HepG2 (cell line): ENCODE data around the gene C16orf89. TPM values are rescaled to one million over a fixed set of nuclear protein-coding genes. Genes with fewer than 3 reads are reported as not detected.

ENCODE experiments used
- CENPX ChIP-seq: sonication (generic); formaldehyde crosslinking; IDR thresholded peaks from 2 replicates; pipeline ENCODE4 v1.9.0; 2021; ENCODE audit warnings: mild to moderate bottlenecking, missing genetic modification reagents, moderate library complexity
- DPF2 ChIP-seq: sonication (generic); formaldehyde crosslinking; IDR thresholded peaks from 2 replicates; pipeline ENCODE4 v1.4.0; 2020; ENCODE audit warnings: mild to moderate bottlenecking, low read depth, missing genetic modification reagents, borderline replicate concordance
- EHMT2 ChIP-seq: fragments of 200-600 bp; sonication (generic); IDR thresholded peaks from 2 replicates; pipeline ENCODE4 v1.7.0; 2017; ENCODE audit warnings: antibody characterized with exemption, low read depth, low read length, borderline replicate concordance
- ELF1 ChIP-seq: sonication (generic); formaldehyde crosslinking; IDR thresholded peaks from 2 replicates; pipeline ENCODE4 v1.4.0; 2020; ENCODE audit warnings: missing genetic modification reagents
- FIP1L1 ChIP-seq: fragments of 200-400 bp; formaldehyde crosslinking; IDR thresholded peaks from 2 replicates; pipeline ENCODE4 v1.6.1; 2018; ENCODE audit warnings: low read depth, mild to moderate bottlenecking, low read length, moderate library complexity, borderline replicate concordance; ENCODE audit not compliant: insufficient read depth
- GATA4 ChIP-seq: sonication (generic); IDR thresholded peaks from 2 replicates; pipeline ENCODE4 v1.6.1; 2016; ENCODE audit warnings: antibody characterized with exemption, low read depth, borderline replicate concordance
- MZF1 ChIP-seq: sonication (generic); formaldehyde crosslinking; IDR thresholded peaks from 2 replicates; pipeline ENCODE4 v1.8.1; 2023; ENCODE audit warnings: mild to moderate bottlenecking, missing genetic modification reagents, borderline replicate concordance
- NBN ChIP-seq: fragments of 450-650 bp; conservative IDR thresholded peaks from 2 replicates; pipeline ENCODE4 v1.6.1; 2017
- SMAD3 ChIP-seq: sonication (generic); formaldehyde crosslinking; IDR thresholded peaks from 2 replicates; pipeline ENCODE4 v1.4.0; 2020; ENCODE audit warnings: missing genetic modification reagents
- ZEB1 ChIP-seq: IDR thresholded peaks from 2 replicates; pipeline ENCODE4 v1.6.1; 2012; ENCODE audit warnings: mild to moderate bottlenecking, low read depth, inconsistent platforms; ENCODE audit not compliant: insufficient replicate concordance
- ZFP36 ChIP-seq: fragments of 150-350 bp; IDR thresholded peaks from 2 replicates; pipeline ENCODE4 v1.6.1; 2018; ENCODE audit warnings: borderline replicate concordance, low read length, low read depth; ENCODE audit not compliant: partially characterized antibody
- ZMAT3 ChIP-seq: sonication (generic); formaldehyde crosslinking; conservative IDR thresholded peaks from 2 replicates; pipeline ENCODE4 v1.7.0; 2021; ENCODE audit warnings: missing genetic modification reagents
- ZNF160 ChIP-seq: sonication (generic); formaldehyde crosslinking; IDR thresholded peaks from 2 replicates; pipeline ENCODE4 v1.8.0; 2022; ENCODE audit warnings: mild to moderate bottlenecking, inconsistent platforms, missing genetic modification reagents
- ZNF746 ChIP-seq: sonication (generic); formaldehyde crosslinking; IDR thresholded peaks from 2 replicates; pipeline ENCODE4 v1.8.0; 2022; ENCODE audit warnings: mild to moderate bottlenecking, missing genetic modification reagents
- ZNF841 ChIP-seq: sonication (generic); formaldehyde crosslinking; IDR thresholded peaks from 2 replicates; pipeline ENCODE4 v1.8.1; 2023; ENCODE audit warnings: missing genetic modification reagents, borderline replicate concordance
- ZSCAN29 ChIP-seq: sonication (generic); formaldehyde crosslinking; conservative IDR thresholded peaks from 2 replicates; pipeline ENCODE4 v1.4.0; 2020; ENCODE audit warnings: mild to moderate bottlenecking, missing genetic modification reagents
- polyA plus RNA-seq, 8 experiments: library from polyadenylated mRNA; depleted of rRNA in 3 of 8; stranded (reverse) in 7 of 8; unstranded in 1 of 8; fragments of >200 nt; fragmentation: Illumina TruSeq in 4 of 8; extraction: Trizol in 4 of 8; gene quantifications; 2 replicates each; pipeline versions ENCODE4 v1.2.1 to v1.2.3, GENCODE V29; 2011 to 2016; ENCODE audit warnings: low read depth in 4 of 8, missing spikeins in 1 of 8, mixed read lengths in 1 of 8; ENCODE audit not compliant: insufficient read depth in 1 of 8
- total RNA-seq, 5 experiments: library from RNA; depleted of rRNA; stranded (reverse); fragments of >200 nt; fragmentation: Illumina TruSeq; extraction: Trizol; gene quantifications; 2 replicates each; pipeline ENCODE4 v1.2.3, GENCODE V29; 2016; ENCODE audit warnings: low read depth in 1 of 5
- TF ChIP-seq, protein P1 (sequence below): sonication (generic); formaldehyde crosslinking; IDR thresholded peaks from 2 replicates; pipeline ENCODE4 v1.8.0; 2022; ENCODE audit warnings: low read depth, missing genetic modification reagents
- TF ChIP-seq, protein P2 (sequence below): sonication (generic); formaldehyde crosslinking; conservative IDR thresholded peaks from 2 replicates; pipeline ENCODE4 v1.8.1; 2023; ENCODE audit warnings: missing genetic modification reagents
- TF ChIP-seq, protein P3 (sequence below): sonication (generic); formaldehyde crosslinking; IDR thresholded peaks from 2 replicates; pipeline ENCODE4 v1.5.1; 2020; ENCODE audit warnings: mild to moderate bottlenecking, moderate library complexity, missing genetic modification reagents
- TF ChIP-seq, protein P4 (sequence below): sonication (generic); formaldehyde crosslinking; IDR thresholded peaks from 2 replicates; pipeline ENCODE4 v1.5.1; 2020; ENCODE audit warnings: mild to moderate bottlenecking, missing genetic modification reagents, borderline replicate concordance
- TF ChIP-seq, protein P5 (sequence below): sonication (generic); formaldehyde crosslinking; IDR thresholded peaks from 2 replicates; pipeline ENCODE4 v1.4.0; 2020; ENCODE audit warnings: missing genetic modification reagents

Gene C16orf89
- total and polyA plus RNA-seq, 2 of the 13 experiments (the other 11 are each of a cell fraction or from before 2014, with no cell fraction given) = 1.9 to 3.4 TPM

DNA sequence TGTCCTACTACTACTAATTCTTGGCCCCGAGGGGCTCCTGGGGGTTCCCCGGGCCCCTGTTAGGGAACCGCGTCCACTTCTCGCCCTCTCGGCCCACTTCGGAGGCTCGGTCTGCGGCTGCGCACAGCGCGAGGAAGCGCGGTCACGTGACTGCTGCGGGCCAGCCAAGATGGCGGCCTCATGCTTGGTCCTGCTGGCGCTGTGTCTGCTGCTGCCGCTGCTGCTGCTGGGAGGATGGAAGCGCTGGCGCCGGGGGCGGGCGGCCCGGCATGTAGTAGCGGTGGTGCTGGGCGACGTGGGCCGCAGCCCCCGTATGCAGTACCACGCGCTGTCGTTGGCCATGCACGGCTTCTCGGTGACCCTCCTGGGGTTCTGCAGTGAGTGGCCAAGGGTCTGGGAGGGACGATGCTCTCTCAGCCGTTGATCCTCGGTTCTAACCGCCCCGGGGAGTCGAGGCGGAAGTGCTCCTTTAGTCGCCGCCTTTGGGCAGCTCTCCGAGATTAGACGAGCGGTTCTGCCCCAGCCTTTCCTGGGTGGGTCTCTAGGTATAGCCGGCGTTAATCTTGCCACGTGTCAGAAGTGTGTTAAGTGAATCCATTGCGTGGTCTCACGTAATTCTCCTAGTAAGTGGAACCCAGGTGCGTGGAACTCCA lies 6.1 kb upstream of the C16orf89 start, which contains the start of gene ALG1 (continued):
- TF ChIP-seq, protein P1, sequence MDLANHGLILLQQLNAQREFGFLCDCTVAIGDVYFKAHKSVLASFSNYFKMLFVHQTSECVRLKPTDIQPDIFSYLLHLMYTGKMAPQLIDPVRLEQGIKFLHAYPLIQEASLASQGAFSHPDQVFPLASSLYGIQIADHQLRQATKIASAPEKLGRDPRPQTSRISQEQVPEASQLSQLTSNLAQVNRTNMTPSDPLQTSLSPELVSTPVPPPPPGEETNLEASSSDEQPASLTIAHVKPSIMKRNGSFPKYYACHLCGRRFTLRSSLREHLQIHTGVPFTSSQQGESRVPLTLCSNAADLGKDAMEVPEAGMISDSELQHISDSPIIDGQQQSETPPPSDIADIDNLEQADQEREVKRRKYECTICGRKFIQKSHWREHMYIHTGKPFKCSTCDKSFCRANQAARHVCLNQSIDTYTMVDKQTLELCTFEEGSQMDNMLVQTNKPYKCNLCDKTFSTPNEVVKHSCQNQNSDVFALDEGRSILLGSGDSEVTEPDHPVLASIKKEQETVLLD (CRISPR knock-in tag) = peak; percentile 65; the same call in 1 of the 2 replicates
- TF ChIP-seq EHMT2 (no peak), ZNF160 (CRISPR knock-in tag) (peak; percentile 92; the same call in 1 of the 2 replicates), NBN (no peak), GATA4 (peak; percentile 86), FIP1L1 (no peak), DPF2 (CRISPR knock-in tag) (no peak), ELF1 (peak; percentile 79), CENPX (CRISPR knock-in tag) (no peak), ZFP36 (no peak), ZEB1 (no peak), ZNF841 (CRISPR knock-in tag) (no peak), ZMAT3 (peak; percentile 95), MZF1 (CRISPR knock-in tag) (peak; percentile 71; the same call in 1 of the 2 replicates), ZSCAN29 (CRISPR knock-in tag) (0 out of 2 replicates have a peak, but pooled peaks have one; percentile 42), SMAD3 (CRISPR knock-in tag) (peak; percentile 99; the same call in 1 of the 2 replicates), ZNF746 (CRISPR knock-in tag) (peak; percentile 59)
- TF ChIP-seq, protein P2, sequence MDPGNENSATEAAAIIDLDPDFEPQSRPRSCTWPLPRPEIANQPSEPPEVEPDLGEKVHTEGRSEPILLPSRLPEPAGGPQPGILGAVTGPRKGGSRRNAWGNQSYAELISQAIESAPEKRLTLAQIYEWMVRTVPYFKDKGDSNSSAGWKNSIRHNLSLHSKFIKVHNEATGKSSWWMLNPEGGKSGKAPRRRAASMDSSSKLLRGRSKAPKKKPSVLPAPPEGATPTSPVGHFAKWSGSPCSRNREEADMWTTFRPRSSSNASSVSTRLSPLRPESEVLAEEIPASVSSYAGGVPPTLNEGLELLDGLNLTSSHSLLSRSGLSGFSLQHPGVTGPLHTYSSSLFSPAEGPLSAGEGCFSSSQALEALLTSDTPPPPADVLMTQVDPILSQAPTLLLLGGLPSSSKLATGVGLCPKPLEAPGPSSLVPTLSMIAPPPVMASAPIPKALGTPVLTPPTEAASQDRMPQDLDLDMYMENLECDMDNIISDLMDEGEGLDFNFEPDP (CRISPR knock-in tag) = no peak
- TF ChIP-seq, protein P3, sequence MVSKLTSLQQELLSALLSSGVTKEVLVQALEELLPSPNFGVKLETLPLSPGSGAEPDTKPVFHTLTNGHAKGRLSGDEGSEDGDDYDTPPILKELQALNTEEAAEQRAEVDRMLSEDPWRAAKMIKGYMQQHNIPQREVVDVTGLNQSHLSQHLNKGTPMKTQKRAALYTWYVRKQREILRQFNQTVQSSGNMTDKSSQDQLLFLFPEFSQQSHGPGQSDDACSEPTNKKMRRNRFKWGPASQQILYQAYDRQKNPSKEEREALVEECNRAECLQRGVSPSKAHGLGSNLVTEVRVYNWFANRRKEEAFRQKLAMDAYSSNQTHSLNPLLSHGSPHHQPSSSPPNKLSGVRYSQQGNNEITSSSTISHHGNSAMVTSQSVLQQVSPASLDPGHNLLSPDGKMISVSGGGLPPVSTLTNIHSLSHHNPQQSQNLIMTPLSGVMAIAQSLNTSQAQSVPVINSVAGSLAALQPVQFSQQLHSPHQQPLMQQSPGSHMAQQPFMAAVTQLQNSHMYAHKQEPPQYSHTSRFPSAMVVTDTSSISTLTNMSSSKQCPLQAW = no peak
- TF ChIP-seq, protein P4, sequence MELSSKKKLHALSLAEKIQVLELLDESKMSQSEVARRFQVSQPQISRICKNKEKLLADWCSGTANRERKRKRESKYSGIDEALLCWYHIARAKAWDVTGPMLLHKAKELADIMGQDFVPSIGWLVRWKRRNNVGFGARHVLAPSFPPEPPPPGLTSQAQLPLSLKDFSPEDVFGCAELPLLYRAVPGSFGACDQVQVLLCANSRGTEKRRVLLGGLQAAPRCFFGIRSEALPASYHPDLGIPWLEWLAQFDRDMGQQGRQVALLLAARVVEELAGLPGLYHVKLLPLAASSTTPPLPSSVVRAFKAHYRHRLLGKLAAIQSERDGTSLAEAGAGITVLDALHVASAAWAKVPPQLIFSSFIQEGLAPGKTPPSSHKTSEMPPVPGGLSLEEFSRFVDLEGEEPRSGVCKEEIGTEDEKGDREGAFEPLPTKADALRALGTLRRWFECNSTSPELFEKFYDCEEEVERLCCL (CRISPR knock-in tag) = no peak
- TF ChIP-seq, protein P5, sequence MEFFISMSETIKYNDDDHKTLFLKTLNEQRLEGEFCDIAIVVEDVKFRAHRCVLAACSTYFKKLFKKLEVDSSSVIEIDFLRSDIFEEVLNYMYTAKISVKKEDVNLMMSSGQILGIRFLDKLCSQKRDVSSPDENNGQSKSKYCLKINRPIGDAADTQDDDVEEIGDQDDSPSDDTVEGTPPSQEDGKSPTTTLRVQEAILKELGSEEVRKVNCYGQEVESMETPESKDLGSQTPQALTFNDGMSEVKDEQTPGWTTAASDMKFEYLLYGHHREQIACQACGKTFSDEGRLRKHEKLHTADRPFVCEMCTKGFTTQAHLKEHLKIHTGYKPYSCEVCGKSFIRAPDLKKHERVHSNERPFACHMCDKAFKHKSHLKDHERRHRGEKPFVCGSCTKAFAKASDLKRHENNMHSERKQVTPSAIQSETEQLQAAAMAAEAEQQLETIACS (CRISPR knock-in tag) = peak; percentile 68; the same call in 1 of the 2 replicates
